ENCODE data around the gene TKFC. TPM values are rescaled to one million over a fixed set of nuclear protein-coding genes. Genes with fewer than 3 reads are reported as not detected.

The TKFC gene
- total and polyA plus RNA-seq, 4 experiments from 2014 or later = 24.5 to 43.9 (median 36.1) TPM

DNA sequence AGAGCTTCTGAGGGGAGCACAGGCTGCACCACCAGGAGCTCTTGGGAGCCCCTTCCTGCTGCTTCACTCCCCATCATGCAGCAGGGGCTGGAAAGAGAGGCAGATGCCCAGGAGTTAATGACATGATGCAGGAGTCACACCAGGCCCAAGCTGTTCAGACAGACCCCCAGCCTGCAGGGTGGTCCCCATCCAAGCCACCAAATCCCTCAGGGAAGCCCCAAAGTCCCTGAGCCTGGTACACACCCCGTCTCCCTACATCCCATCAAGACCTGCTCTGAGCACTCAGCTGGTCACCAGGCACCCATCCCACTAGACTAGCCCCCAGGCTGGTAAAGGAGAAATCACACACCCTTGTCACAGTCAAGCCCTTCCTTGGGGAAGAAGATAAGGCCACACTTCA is 17.3 kb downstream of the TKFC start:
- no peak overlapping the region for H3K27ac ChIP-seq (ENCODE audit: low read depth, low read length)
- DNase-seq = no peak
- Mint-ChIP-seq H3K4me1 (peaks cover 0 to 4% (median 2%) of the 10 kb centered on the region in 4 donors), H3K4me3 (no peak overlapping the region), H3K27me3 (no peaks in the 10 kb centered on the region), H3K9me3 (no peaks in the 10 kb centered on the region), H3K36me3 (peaks cover 24 to 51% of the 10 kb centered on the region in 2 donors), H3K27ac (no peak overlapping the region)
- POLR2A ChIA-PET (ENCODE audit: partially characterized antibody) = no interaction called here
- peaks cover 45% of the 10 kb centered on the region for H3K36me3 ChIP-seq (ENCODE audit: insufficient read depth, low read length)
- H3K27me3 ChIP-seq (ENCODE audit: insufficient read depth, low read length) = no peaks in the 10 kb centered on the region
- H3K9me3 ChIP-seq (ENCODE audit: control insufficient read depth in 1 of 2, low read length in 2 of 2) = no peaks in the 10 kb centered on the region
- intact Hi-C loops (cut with micrococcal nuclease) = no loop called here
- CTCF ChIA-PET (ENCODE audit: partially characterized antibody) = interaction anchor here (3.2 kb wide), 1 partner anchor 35 kb away, joined by 13 read pairs; no protein-coding TSS in a partner anchor
- H3K4me1 ChIP-seq (ENCODE audit: insufficient read depth, low read length) = no peaks in the 10 kb centered on the region
- H3K4me3 ChIP-seq (ENCODE audit: low read length in 2 of 2) = no peak overlapping the region

DNA sequence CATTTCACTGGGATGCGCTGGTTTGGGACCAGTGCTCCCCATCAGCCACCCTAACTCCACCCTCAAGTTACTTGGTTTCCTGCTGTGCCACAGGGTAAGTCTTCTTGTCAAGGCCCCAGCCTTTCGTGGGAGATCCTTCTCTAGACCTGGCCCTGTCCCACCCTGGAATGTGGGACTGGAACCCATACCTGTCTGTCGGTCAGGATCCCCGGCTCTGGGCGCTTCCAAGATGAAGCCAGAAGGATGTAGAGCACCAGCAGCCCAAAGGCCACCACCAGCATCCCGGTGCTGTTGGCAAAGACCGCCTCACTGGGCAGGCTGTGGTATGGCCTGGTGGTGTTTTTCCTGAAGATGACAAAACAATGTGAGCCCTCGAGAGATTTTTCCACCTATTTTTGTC is 17.8 kb downstream of the TKFC start:
- Histone ChIP-seq H3K27me3 (ENCODE audit: insufficient read depth, low read length) (no peaks in the 10 kb centered on the region), H3K27ac (ENCODE audit: low read depth, low read length) (no peak overlapping the region), H3K4me3 (ENCODE audit: low read length in 2 of 2) (no peak overlapping the region), H3K9me3 (ENCODE audit: control insufficient read depth in 1 of 2, low read length in 2 of 2) (no peaks in the 10 kb centered on the region), H3K4me1 (ENCODE audit: insufficient read depth, low read length) (no peaks in the 10 kb centered on the region), H3K36me3 (ENCODE audit: insufficient read depth, low read length) (peaks cover 45% of the 10 kb centered on the region)
- H3K36me3 Mint-ChIP-seq = peaks cover 24 to 51% of the 10 kb centered on the region in 2 donors
- no peaks in the 10 kb centered on the region for H3K27me3 Mint-ChIP-seq
- no peaks in the 10 kb centered on the region for H3K9me3 Mint-ChIP-seq
- ChIA-PET CTCF (ENCODE audit: partially characterized antibody) (interaction anchor here (3.2 kb wide), 1 partner anchor 35 kb away, joined by 13 read pairs; no protein-coding TSS in a partner anchor), POLR2A (ENCODE audit: partially characterized antibody) (no interaction called here)
- H3K27ac Mint-ChIP-seq = no peak overlapping the region
- DNase-seq = no peak
- no peak overlapping the region for H3K4me3 Mint-ChIP-seq
- intact Hi-C loops (cut with micrococcal nuclease) = no loop called here
- H3K4me1 Mint-ChIP-seq = peaks cover 0 to 4% (median 2%) of the 10 kb centered on the region in 4 donors

DNA sequence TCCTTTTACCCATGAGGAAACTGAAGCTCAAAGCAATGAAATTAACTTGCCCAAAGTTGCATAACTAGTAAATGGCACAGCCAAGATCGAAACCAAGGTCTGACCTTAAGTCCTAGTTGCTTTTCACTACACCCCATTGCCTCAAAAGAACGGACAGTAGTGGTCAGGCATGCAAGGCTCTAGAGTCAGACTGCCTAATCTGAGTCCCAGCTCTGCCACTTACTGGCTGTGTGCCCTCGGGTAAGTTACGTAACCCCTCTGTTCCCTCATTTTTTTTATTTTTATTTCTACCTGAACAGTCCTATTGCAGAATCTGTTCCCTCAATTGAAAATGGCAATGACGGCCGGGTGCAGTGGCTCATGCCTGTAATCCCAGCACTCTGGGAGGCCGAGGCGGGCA is 19.0 kb downstream of the TKFC start:
- intact Hi-C loops (cut with micrococcal nuclease) = no loop called here
- Histone ChIP-seq H3K4me3 (ENCODE audit: low read length in 2 of 2) (no peak overlapping the region), H3K36me3 (ENCODE audit: insufficient read depth, low read length) (peaks cover 45% of the 10 kb centered on the region), H3K4me1 (ENCODE audit: insufficient read depth, low read length) (no peaks in the 10 kb centered on the region), H3K9me3 (ENCODE audit: control insufficient read depth in 1 of 2, low read length in 2 of 2) (no peaks in the 10 kb centered on the region), H3K27me3 (ENCODE audit: insufficient read depth, low read length) (no peaks in the 10 kb centered on the region), H3K27ac (ENCODE audit: low read depth, low read length) (no peak overlapping the region)
- Mint-ChIP-seq H3K27ac (no peak overlapping the region), H3K4me1 (peaks cover 0 to 6% (median 4%) of the 10 kb centered on the region in 4 donors), H3K4me3 (no peak overlapping the region), H3K27me3 (no peaks in the 10 kb centered on the region), H3K36me3 (peaks cover 24 to 50% of the 10 kb centered on the region in 2 donors), H3K9me3 (no peaks in the 10 kb centered on the region)
- POLR2A ChIA-PET (ENCODE audit: partially characterized antibody) = interaction anchor here (0.9 kb wide), 1 partner anchor 9 kb away, joined by 4 read pairs; the partner anchor contains the start of genes CYB561A3 and TMEM138
- DNase-seq = no peak
- CTCF ChIA-PET (ENCODE audit: partially characterized antibody) = interaction anchor here (1.3 to 1.5 kb wide), 2 partner anchors 16 to 34 kb away, joined by 5 read pairs; no protein-coding TSS in a partner anchor

DNA sequence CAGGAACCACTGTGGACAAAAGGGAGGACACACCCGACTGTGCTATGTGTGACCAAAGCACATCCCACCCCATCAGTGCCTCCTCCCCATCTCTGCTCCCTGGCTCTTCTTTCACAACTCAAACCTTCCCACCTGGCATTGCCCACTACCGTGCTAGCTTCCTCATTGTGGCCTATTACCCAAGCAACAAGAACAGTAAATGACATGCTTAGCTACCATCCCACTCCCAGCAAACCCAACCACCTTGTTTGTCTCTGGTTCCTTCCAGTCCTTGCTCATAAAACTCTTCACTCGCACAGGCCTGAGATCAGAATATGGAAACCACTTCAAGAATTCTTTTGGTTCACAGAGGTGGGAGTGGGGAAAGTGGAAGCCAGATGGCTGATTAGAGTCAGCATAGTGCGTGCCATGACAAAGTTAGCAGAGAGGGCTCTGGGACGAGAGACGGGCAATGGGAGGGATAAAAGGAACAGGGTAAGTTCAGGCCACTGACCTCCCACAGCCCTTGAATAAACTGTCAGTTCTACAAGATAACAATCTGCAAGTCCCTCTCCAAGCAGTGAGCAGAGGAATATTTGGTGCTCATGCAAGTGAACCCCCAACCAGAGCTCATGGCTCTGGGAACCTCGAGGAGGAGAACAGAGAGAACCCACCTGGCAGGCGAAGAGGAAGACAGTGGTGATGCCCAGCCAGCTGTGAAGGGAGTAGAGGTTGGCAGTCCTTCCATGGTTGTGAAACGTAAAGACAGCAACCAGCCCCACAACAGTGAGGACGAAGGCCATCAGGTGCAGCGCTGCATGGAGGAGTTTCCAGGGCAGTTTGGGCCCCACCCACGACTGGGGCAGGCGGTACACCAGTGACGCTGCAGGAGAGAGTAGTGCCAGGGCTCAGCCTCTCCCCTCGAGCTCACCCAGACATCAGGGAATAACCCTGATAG is 20.4 kb downstream of the TKFC start:
- no peak overlapping the region for H3K27ac Mint-ChIP-seq
- Histone ChIP-seq H3K9me3 (ENCODE audit: control insufficient read depth in 1 of 2, low read length in 2 of 2) (no peaks in the 10 kb centered on the region), H3K4me3 (ENCODE audit: low read length in 2 of 2) (no peak overlapping the region), H3K27ac (ENCODE audit: low read depth, low read length) (no peak overlapping the region), H3K4me1 (ENCODE audit: insufficient read depth, low read length) (no peaks in the 10 kb centered on the region), H3K36me3 (ENCODE audit: insufficient read depth, low read length) (peaks cover 42% of the 10 kb centered on the region), H3K27me3 (ENCODE audit: insufficient read depth, low read length) (no peaks in the 10 kb centered on the region)
- ChIA-PET CTCF (ENCODE audit: partially characterized antibody) (interaction anchor here (1.1 to 3.5 kb wide), 3 partner anchors 18 to 32 kb away, joined by 4 to 22 read pairs (median 7); no protein-coding TSS in a partner anchor), POLR2A (ENCODE audit: partially characterized antibody) (no interaction called here)
- peaks cover 5 to 8% (median 6%) of the 10 kb centered on the region in 4 donors for H3K4me1 Mint-ChIP-seq
- intact Hi-C loops (cut with micrococcal nuclease) = no loop called here
- H3K27me3 Mint-ChIP-seq = no peaks in the 10 kb centered on the region
- no peaks in the 10 kb centered on the region for H3K9me3 Mint-ChIP-seq
- DNase-seq = no peak
- H3K4me3 Mint-ChIP-seq = peak overlapping the region in 1 of 8 donors; percentile 7
- H3K36me3 Mint-ChIP-seq = peaks cover 24 to 45% of the 10 kb centered on the region in 2 donors

DNA sequence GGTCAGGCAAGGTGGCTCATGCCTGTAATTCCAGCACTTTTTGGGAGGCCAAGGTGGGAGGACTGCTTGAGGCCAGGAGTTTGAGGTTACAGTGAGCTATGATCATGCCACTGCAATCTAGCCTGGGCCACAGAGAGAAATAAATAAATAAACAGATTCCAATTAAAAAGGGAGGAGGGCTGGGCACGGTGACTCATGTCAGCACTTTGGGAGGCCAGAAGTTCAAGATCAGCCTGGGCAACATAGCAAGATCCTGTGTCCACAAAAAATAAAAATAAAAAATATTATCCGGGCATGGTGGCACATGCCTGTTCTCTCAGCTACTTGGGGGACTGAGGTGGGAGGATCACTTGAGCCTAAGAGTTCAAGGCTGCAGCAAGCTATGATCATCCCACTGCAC is 21.2 kb downstream of the TKFC start:
- Histone ChIP-seq H3K27me3 (ENCODE audit: insufficient read depth, low read length) (no peaks in the 10 kb centered on the region), H3K36me3 (ENCODE audit: insufficient read depth, low read length) (peaks cover 35% of the 10 kb centered on the region), H3K4me3 (ENCODE audit: low read length in 2 of 2) (no peak overlapping the region), H3K27ac (ENCODE audit: low read depth, low read length) (no peak overlapping the region), H3K9me3 (ENCODE audit: control insufficient read depth in 1 of 2, low read length in 2 of 2) (no peaks in the 10 kb centered on the region), H3K4me1 (ENCODE audit: insufficient read depth, low read length) (no peaks in the 10 kb centered on the region)
- H3K27me3 Mint-ChIP-seq = no peaks in the 10 kb centered on the region
- POLR2A ChIA-PET (ENCODE audit: partially characterized antibody) = no interaction called here
- intact Hi-C loops (cut with micrococcal nuclease) = no loop called here
- CTCF ChIA-PET (ENCODE audit: partially characterized antibody) = interaction anchor here (2.0 to 3.5 kb wide), 2 partner anchors 18 to 32 kb away, joined by 7 to 22 read pairs; no protein-coding TSS in a partner anchor
- no peak for DNase-seq
- no peaks in the 10 kb centered on the region for H3K9me3 Mint-ChIP-seq
- H3K27ac Mint-ChIP-seq = peak overlapping the region in 1 of 7 donors; percentile 29
- peaks cover 24 to 37% of the 10 kb centered on the region in 2 donors for H3K36me3 Mint-ChIP-seq
- H3K4me3 Mint-ChIP-seq = no peak overlapping the region
- H3K4me1 Mint-ChIP-seq = peaks cover 5 to 9% (median 7%) of the 10 kb centered on the region in 4 donors

DNA sequence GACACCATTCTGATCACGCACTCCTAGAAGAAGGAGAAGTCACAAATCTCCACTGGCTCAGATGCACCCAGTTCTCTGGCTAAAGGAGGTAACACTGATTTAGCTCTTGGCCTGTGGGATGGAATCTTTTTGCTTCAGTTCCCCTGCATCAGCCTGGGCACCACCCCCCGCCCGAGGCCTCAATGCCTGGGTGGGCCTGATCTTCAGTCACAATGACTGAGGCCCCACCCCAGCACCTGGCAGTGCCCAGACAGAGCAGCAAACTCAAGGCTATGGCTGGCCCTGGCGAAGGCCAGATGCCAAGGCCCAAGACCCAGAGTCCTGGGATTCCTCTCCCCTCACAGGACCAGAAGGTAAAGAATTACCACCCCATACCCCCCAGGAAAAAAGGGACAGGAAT is 23.7 kb downstream of the TKFC start:
- Mint-ChIP-seq H3K27me3 (no peaks in the 10 kb centered on the region), H3K27ac (peak overlapping the region in 3 of 7 donors; percentile 18 to 83 (median 75)), H3K36me3 (peaks cover 17 to 21% of the 10 kb centered on the region in 2 donors), H3K4me3 (no peak overlapping the region), H3K4me1 (peaks cover 15 to 27% (median 21%) of the 10 kb centered on the region in 4 donors), H3K9me3 (no peaks in the 10 kb centered on the region)
- intact Hi-C loops (cut with micrococcal nuclease) = no loop called here
- Histone ChIP-seq H3K27me3 (ENCODE audit: insufficient read depth, low read length) (no peaks in the 10 kb centered on the region), H3K27ac (ENCODE audit: low read depth, low read length) (no peak overlapping the region), H3K9me3 (ENCODE audit: control insufficient read depth in 1 of 2, low read length in 2 of 2) (no peaks in the 10 kb centered on the region), H3K36me3 (ENCODE audit: insufficient read depth, low read length) (peaks cover 20% of the 10 kb centered on the region), H3K4me3 (ENCODE audit: low read length in 2 of 2) (no peak overlapping the region), H3K4me1 (ENCODE audit: insufficient read depth, low read length) (peaks cover 14% of the 10 kb centered on the region)
- DNase-seq = no peak
- ChIA-PET CTCF (ENCODE audit: partially characterized antibody) (interaction anchor here (1.4 to 3.5 kb wide), 3 partner anchors 21 to 29 kb away, joined by 11 to 22 read pairs (median 22); no protein-coding TSS in a partner anchor), POLR2A (ENCODE audit: partially characterized antibody) (interaction anchor here (1.3 kb wide), 1 partner anchor 20 kb away, joined by 4 read pairs; no protein-coding TSS in a partner anchor)

Measured in CD4-positive, alpha-beta memory T cell (primary cell).